ENCODE results near the gene NIPAL4. TPM values are rescaled to one million over a fixed set of nuclear protein-coding genes. Genes with fewer than 3 reads are reported as not detected.

NIPAL4 gene
- total RNA-seq, 1 experiment from 2014 or later = not detected

DNA sequence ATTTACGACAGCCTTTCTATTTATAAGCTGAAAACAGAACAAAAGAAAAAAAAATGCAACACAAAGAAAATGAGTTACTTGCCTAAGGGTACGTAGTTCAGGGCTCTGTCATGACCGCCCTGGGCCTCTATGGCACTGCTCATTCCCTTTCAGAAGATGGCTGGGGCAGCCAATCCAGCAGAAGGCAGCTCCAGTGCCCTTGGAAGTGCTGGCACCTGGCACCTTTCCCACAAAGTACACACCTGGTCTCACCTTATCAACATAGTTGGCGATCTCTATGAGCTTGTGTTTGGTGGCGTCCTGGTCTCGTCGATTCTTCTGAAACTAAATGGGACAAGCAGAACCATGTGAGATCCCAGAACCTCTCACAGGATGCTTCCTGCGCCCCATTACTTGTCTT lies 53.2 kb downstream of the NIPAL4 start:
- Histone ChIP-seq H3K4me2 (ENCODE audit: insufficient read depth, insufficient read length, low read length) (no peak overlapping the region), H2BK15ac (ENCODE audit: low read depth, low read length) (no peak overlapping the region), H3K27me3 (ENCODE audit: insufficient read depth, low read length) (no peaks in the 10 kb centered on the region), H2AFZ (ENCODE audit: low read length) (no peak overlapping the region), H3K79me1 (ENCODE audit: insufficient read depth, low read depth, low read length, poor library complexity, severe bottlenecking) (no peaks in the 10 kb centered on the region), H3K23me2 (ENCODE audit: insufficient read length, low read depth, low read length, poor library complexity, severe bottlenecking) (no peaks in the 10 kb centered on the region), H4K8ac (replicated peaks; ENCODE audit: insufficient read length, low read depth, low read length) (no peak overlapping the region), H3K79me2 (ENCODE audit: insufficient read depth, low read length) (no peaks in the 10 kb centered on the region), H3K23ac (ENCODE audit: insufficient read length, low read depth, low read length) (no peak overlapping the region), H2BK5ac (ENCODE audit: insufficient read length, low read length) (no peak overlapping the region), H4K5ac (ENCODE audit: insufficient read length, low read depth, low read length) (no peak overlapping the region), H2BK120ac (ENCODE audit: low read depth, low read length, poor library complexity, severe bottlenecking) (no peak overlapping the region), H3T11ph (ENCODE audit: low read length) (no peak overlapping the region), H3K14ac (ENCODE audit: insufficient read depth, low read length) (no peak overlapping the region), H3K9me3 (ENCODE audit: control insufficient read depth, low read depth, low read length) (no peaks in the 10 kb centered on the region), H3K9ac (ENCODE audit: extremely low read depth, insufficient read length, low read length) (no peak overlapping the region), H3K56ac (ENCODE audit: insufficient read length, low read depth, low read length) (no peak overlapping the region), H2BK12ac (ENCODE audit: insufficient read length, low read depth, low read length) (no peak overlapping the region), H3K4ac (ENCODE audit: low read depth, low read length) (no peak overlapping the region), H3K18ac (ENCODE audit: insufficient read length, low read depth, low read length) (no peak overlapping the region), H2AK5ac (ENCODE audit: insufficient read length, low read length) (no peak overlapping the region), H4K20me1 (ENCODE audit: control insufficient read depth, insufficient read depth, insufficient read length) (no peaks in the 10 kb centered on the region), H2BK20ac (ENCODE audit: low read depth, low read length, poor library complexity, severe bottlenecking) (no peak overlapping the region), H3K27ac (ENCODE audit: insufficient read length, low read depth, low read length) (no peak overlapping the region), H4K91ac (ENCODE audit: insufficient read length, low read depth, low read length) (no peak overlapping the region), H3K4me1 (ENCODE audit: insufficient read depth, low read length) (no peaks in the 10 kb centered on the region)
- TF ChIP-seq, protein P1, sequence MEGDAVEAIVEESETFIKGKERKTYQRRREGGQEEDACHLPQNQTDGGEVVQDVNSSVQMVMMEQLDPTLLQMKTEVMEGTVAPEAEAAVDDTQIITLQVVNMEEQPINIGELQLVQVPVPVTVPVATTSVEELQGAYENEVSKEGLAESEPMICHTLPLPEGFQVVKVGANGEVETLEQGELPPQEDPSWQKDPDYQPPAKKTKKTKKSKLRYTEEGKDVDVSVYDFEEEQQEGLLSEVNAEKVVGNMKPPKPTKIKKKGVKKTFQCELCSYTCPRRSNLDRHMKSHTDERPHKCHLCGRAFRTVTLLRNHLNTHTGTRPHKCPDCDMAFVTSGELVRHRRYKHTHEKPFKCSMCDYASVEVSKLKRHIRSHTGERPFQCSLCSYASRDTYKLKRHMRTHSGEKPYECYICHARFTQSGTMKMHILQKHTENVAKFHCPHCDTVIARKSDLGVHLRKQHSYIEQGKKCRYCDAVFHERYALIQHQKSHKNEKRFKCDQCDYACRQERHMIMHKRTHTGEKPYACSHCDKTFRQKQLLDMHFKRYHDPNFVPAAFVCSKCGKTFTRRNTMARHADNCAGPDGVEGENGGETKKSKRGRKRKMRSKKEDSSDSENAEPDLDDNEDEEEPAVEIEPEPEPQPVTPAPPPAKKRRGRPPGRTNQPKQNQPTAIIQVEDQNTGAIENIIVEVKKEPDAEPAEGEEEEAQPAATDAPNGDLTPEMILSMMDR (conservative IDR thresholded peaks at IDR 0.05) = no peak
- Mint-ChIP-seq H3K36me3 (ENCODE audit: insufficient read depth in 1 of 3, low read depth in 3 of 3) (peaks cover 2 to 6% (median 4%) of the 10 kb centered on the region in 3 experiments; a peak in 6 of 7 replicates), H3K4me1 (no peaks in the 10 kb centered on the region), H3K27ac (no peak overlapping the region), H3K4me3 (no peak overlapping the region), H3K27me3 (ENCODE audit: low read depth) (no peaks in the 10 kb centered on the region), H3K9me3 (no peaks in the 10 kb centered on the region)
- no peak for DNase-seq
- WGBS (ENCODE audit: extremely low coverage, insufficient read length, low lambda C conversion rate) = no CpG with 5 or more reads among the region's 8 CpGs
